Esophagus muscularis mucosa (tissue), 3 donors: Measurements from ENCODE around the gene THSD4.

Experiments used
- POLR2A ChIP-seq: fragments of 450-650 bp; IDR thresholded peaks from one replicate; pipeline ENCODE4 v1.6.1; 2017; ENCODE audit warnings: antibody characterized with exemption, moderate library complexity, mild to moderate bottlenecking, low read depth
- TF ChIP-seq, protein P1 (sequence below), 3 experiments: fragments of 200-600 bp in 2 of 3; fragments of 450-650 bp in 1 of 3; sonication (generic) in 2 of 3; IDR thresholded peaks; one replicate each; pipeline ENCODE4 v1.5.1; 2017 to 2019; ENCODE audit warnings: antibody characterized with exemption in 3 of 3, mild to moderate bottlenecking in 2 of 3, moderate library complexity in 1 of 3

DNA sequence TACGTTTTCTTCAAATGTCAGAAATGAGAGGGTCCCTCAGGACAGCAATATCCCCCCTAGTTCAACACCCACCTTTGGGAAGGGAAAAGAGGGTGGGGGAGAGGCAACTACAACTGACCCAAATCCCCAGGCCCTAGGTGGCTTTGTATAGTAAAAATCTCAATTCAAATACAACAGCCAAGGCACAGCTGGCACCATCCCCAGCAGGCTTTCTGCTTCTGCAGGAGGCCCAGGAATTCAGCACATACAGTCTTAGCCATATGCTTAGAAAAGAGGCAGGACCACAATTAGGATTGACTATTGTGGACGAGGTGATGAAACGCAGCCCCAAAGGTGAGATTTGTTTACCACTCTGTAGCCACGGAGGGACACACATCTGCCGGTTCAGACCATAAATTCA lies 710.9 kb downstream of the THSD4 start:
- TF ChIP-seq, protein P1, sequence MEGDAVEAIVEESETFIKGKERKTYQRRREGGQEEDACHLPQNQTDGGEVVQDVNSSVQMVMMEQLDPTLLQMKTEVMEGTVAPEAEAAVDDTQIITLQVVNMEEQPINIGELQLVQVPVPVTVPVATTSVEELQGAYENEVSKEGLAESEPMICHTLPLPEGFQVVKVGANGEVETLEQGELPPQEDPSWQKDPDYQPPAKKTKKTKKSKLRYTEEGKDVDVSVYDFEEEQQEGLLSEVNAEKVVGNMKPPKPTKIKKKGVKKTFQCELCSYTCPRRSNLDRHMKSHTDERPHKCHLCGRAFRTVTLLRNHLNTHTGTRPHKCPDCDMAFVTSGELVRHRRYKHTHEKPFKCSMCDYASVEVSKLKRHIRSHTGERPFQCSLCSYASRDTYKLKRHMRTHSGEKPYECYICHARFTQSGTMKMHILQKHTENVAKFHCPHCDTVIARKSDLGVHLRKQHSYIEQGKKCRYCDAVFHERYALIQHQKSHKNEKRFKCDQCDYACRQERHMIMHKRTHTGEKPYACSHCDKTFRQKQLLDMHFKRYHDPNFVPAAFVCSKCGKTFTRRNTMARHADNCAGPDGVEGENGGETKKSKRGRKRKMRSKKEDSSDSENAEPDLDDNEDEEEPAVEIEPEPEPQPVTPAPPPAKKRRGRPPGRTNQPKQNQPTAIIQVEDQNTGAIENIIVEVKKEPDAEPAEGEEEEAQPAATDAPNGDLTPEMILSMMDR (IDR thresholded peaks at IDR 0.05) = no peak
- TF ChIP-seq POLR2A = no peak
